IPS-18c (cell line): ENCODE data around the gene PRRT2.
"Not testable (repeated sequence)": the region's sequence is repeated elsewhere in the genome, so short reads cannot be mapped to it uniquely, and the experiment has no call there.

ENCODE experiments used
- H3K4me3 ChIP-seq: 2 replicates; pipeline ENCODE4 v1.7.0; 2013; ENCODE audit warnings: low read depth, mild to moderate bottlenecking, low read length, moderate library complexity; ENCODE audit not compliant: insufficient read depth
- H3K9me3 ChIP-seq: one replicate; pipeline ENCODE4 v1.6.1; 2013; ENCODE audit warnings: mild to moderate bottlenecking, low read length, moderate library complexity; ENCODE audit not compliant: control insufficient read depth, insufficient read depth

Gene PRRT2

DNA sequence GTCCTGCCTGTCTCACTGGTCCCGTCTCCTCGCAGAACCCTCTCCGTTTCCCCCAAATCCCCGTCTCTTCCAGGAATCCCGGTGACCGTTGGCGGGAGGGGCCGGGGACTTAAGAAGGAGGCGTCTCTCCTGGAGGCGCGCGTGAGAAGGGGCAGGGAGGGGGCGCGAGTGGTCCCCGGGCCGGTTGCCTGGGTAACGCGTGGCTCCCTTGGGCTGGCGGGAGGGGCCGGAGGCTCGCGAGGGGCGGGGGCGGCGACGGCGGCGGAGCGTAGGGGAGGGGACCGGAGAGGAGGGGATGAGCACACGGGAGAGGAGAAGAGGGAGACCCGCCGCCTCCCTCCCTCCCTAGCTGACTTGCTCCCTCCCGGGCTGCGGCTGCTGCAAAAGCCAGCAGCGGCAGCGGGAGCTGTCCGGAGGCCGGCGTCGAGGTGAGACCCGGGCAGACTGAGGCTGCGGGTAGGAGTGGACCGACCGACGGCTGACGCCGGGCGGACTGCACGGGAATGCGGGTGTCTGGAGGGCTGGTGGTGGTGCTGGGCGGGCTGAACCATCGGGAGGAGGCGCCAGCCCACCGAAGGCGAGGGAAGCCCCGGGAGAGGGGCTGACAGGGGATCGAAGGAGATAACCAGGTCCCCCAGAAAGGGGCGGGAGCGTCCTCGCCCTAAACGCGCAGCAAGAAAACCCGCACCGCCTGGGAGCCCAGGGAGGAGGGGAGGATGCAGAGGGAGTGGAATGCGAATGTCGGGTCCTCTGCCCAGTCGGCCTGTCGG, at the start of gene PRRT2:
Gene PRRT2 (plus strand): TSS at position 298 of the 770 bp plus-strand sequence. CDS start 862 bp downstream, outside the sequence.
- H3K4me3 ChIP-seq, result peak within 1 kb of the TSS; percentile 88
- H3K9me3 ChIP-seq, result no peaks in the 10 kb centered on the region

DNA sequence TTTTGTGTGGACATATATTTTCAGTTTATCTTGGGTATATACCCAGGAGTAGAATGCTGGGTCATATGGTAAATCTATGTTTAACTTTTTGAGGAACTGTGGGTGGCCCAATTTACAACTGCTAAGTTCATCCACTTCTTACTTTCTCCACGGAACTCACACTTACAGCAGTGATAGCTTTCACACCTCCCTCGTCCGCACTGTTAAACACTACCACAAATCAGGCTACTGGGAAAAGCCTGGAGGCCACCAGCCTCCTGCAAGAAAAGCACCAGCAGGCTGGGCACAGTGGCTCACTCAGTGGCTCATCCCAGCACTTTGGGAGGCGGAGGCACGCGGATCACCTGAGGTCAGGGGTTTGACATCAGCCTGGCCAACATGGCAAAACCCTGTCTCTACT, 48.7 kb upstream of the PRRT2 start:
- Histone ChIP-seq H3K9me3 (no peaks in the 10 kb centered on the region), H3K4me3 (no peak overlapping the region)

DNA sequence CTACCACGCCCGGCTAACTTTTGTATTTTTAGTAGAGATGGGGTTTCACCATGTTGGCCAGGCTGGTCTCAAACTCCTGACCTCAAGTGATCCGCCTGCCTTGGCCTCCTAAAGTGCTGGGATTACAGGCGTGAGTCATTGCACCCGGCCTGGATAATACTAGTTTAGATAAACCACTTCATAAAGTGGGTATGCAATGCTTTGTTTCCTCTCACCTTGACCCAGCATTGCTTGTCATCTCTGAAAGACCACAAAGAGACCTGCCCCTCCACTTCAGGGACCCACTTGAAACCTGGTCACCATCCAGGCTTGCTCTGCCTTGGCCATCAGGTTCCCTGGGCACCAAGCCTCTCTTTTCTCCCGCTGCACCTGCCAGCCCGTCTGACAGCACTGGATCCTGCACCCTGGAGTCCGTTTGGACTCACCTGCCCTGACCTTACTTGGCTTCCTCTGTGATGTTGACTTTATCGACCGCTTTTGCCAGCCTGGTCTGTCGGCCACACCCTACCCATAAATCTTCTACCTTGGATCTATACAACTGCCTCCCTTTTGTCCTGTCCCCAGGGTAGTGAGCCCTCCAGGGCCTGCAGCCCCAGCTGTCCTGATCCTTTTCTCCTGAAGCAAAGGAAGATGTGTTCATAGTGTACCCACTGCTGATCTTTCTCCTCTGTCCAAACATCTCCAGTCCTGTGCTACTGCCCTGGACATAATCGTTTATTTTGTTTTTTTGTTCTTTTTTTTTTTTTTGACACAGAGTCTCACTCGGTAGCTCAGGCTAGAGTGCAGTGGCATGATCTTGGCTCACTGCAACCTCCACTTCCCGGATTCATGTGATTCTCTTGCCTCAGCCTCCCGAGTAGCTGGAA, 46.6 kb upstream of the PRRT2 start:
- Histone ChIP-seq H3K9me3 (no peaks in the 10 kb centered on the region), H3K4me3 (no peak overlapping the region)

DNA sequence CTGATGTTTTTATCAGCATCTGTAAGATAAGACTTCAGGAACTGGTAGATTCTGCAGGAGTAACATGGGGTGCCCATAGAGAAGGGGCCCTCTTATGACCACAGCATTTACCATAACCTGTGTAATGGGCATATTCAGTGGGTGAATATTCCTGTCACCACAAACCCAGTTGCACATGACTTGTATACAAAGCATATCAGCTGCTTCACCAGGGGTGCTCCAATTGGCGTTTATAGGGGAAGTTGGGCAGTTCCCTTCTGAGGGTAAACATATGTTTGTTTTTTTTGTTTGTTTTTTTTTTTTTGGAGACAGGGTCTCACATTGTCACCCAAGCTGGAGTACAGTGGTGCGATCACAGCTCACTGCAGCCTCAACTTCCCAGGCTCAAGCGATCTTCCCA, 45.4 kb upstream of the PRRT2 start:
- Histone ChIP-seq H3K9me3 (no peaks in the 10 kb centered on the region), H3K4me3 (no peak overlapping the region)

DNA sequence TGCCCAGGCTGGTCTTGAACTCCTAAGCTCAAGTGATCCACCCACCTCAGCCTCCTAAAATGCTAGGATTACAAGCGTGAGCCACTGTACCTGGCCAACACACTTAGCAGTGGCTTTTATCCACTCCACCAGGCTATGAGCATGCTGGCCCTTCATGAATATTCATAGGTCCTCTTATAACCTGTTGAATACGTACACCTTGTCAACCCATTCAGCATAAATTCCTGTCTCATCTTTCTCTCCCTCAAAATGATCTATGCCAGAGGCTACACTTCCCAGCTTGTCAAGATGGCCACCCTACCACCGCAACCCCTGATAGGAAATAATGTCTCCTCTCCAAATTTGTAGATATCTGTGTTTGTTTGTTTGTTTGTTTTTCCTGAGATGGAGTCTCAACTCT, 44.9 kb upstream of the PRRT2 start:
- Histone ChIP-seq H3K9me3 (no peaks in the 10 kb centered on the region), H3K4me3 (no peak overlapping the region)

- Histone ChIP-seq H3K4me3 (no peak overlapping the region), H3K9me3 (no peaks in the 10 kb centered on the region)
These were observed 42.5 kb upstream of the PRRT2 start for GRCh38 chr16:29769507-29769906.

DNA sequence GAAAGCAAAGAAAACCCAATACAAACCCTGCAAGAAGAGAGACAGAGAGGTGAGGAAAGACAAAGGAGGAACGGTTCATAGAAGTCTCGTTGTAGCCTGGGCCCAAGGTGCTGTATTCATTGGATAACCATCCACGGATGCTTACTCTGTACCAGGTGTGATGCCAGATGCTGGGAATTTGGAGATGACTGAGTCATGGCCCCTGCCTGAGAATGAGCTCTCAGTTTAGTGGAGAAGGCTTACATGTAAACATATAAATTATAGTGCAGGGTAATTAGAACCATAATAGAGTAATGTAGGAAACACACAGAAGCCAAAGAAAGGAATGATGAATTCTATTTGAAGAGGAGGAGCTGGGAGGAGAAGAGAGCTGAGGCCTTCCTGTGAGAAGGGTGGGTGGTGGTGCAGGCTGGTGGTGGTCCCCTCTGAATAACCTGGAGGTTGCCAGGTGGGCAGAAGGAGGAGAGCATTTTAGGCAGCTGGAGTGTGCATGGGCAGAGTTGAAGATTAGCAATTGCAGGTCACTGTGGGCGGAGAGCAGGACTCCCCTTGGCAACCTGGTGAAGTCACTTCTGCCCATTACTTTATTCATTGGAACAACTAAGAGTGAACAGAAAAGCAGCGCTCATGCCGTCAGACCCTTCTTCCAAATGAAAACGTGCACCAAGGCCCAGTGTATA, 41.6 kb upstream of the PRRT2 start:
- Histone ChIP-seq H3K9me3 (no peaks in the 10 kb centered on the region), H3K4me3 (no peak overlapping the region)

GRCh38 chr16:29772330-29772729, 39.7 kb upstream of the PRRT2 start:
- not testable (repeated sequence) for H3K9me3 ChIP-seq, H3K4me3 ChIP-seq

- no peaks in the 10 kb centered on the region for H3K9me3 ChIP-seq
- no peak overlapping the region for H3K4me3 ChIP-seq
These were observed 37.3 kb upstream of the PRRT2 start for GRCh38 chr16:29774730-29775129.

GRCh38 chr16:29775742-29776408, 36.1 kb upstream of the PRRT2 start:
- Histone ChIP-seq H3K4me3 (no peak overlapping the region), H3K9me3 (no peaks in the 10 kb centered on the region)

DNA sequence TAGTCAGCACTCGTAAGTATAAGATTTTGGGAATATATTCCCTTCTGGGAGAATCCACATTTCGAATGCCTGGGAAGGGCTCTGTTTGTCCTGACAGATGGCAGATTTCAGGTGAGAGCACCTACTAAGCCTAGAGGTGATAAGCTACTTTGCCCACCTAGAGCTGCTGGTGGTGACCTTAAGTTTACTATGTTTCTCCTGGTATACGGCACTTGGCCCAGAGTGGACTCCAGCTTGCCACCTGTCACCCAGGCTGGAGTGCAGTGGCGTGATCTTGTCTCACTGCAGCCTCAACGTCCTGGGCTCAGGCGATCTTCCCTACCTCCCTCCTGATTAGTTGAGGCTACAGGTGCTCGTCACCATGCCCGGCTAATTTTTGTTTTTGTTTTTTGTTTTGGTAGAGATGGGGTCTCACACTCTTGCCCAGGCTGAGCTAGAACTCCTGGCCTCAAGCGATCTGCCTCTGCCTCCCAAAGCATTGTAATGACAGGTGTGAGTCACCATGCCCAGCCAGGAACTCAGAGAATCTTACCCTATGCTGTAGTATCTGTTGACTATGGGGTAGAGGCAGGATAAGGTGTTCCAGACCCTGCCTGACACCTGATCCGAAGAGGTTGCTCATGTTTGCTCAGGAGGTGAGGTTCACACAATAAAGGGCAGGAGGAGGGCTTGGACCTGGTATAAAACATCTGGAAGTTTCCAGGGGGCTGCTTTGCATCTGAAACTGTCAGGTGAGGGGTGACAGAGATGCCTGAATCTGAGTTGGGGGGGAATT, 34.2 kb upstream of the PRRT2 start, which contains the start of gene ZG16:
Gene ZG16 (plus strand): TSS at position 681 of the 775 bp plus-strand sequence. CDS start 1,011 bp downstream, outside the sequence.
- Histone ChIP-seq H3K9me3 (no peaks in the 10 kb centered on the region), H3K4me3 (no peak within 1 kb of the TSS)

DNA sequence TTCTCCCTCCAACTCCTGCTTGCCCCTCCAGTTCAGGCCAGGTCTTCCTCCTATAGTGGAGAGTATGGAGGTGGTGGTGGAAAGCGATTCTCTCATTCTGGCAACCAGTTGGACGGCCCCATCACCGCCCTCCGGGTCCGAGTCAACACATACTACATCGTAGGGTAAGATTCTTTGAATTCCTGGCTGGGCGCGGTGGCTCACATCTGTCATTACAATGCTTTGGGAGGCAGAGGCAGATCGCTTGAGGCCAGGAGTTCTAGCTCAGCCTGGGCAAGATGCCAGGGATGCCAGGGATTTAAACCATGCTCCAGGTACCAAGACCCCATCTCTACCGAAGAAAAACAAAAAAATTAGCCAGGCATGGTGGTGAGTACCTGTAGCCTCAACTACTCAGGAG, 32.5 kb upstream of the PRRT2 start:
- no peak overlapping the region for H3K4me3 ChIP-seq

GRCh38 chr16:29783094-29783953, 28.7 kb upstream of the PRRT2 start:
- not testable (repeated sequence) for H3K4me3 ChIP-seq, H3K9me3 ChIP-seq

More for the DNA sequence above, 32.5 kb upstream of the PRRT2 start:
- no peaks in the 10 kb centered on the region for H3K9me3 ChIP-seq

DNA sequence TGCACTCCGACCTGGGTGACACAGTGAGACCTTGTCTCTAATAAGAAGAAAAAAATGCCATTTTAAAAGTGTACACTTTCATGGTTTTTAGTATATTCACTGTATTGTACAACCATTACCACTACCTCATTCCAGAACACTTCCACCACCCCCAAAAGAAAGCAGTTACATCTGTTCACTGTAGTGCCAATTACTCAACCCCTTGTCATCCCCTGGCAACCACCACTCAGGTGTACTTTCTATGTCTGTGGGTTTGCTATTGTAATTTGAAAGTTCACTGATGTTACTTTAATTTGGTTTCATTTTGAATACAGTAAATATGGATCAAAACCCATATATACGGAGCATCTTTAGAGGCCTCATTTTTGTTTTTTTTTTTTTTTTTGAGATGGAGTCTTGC, 27.8 kb upstream of the PRRT2 start:
- Histone ChIP-seq H3K4me3 (no peak overlapping the region), H3K9me3 (no peaks in the 10 kb centered on the region)

DNA sequence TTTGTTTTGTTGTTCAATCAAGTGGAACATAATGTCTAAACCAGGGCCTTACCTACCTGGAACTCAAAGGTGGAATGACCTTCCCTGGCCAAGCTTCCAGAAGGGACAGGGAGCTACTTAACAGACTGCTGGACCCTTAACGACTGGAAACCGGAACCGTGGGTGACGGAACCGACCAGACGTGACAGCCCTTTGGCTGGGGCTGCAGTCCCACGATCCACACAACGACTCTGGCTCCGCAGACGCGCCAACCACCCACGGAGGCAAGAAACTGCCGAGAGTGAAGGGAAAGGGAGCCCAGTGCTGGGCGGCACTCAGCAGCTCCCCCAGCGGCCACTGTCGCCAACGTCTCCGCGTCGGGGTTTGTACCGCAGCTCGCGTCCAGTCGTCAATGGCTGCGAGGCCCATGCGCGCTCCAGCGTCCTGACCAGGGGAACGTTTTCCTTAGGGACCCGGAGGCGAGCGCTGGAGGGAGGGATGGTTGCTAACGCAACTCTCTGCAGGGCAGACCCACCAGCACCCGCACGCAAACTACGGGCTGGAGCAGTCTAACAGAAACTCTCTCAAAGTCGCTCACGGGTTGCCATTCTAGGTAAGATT, 27.0 kb upstream of the PRRT2 start:
- Histone ChIP-seq H3K4me3 (peak overlapping the region; percentile 17; the same call in 1 of the 2 replicates), H3K9me3 (no peaks in the 10 kb centered on the region)
